ENCODE results near the gene IRS2. TPM values are rescaled to one million over a fixed set of nuclear protein-coding genes. Genes with fewer than 3 reads are reported as not detected.

Gene IRS2
- total RNA-seq, 1 donor from 2014 or later: 3.5 TPM

DNA sequence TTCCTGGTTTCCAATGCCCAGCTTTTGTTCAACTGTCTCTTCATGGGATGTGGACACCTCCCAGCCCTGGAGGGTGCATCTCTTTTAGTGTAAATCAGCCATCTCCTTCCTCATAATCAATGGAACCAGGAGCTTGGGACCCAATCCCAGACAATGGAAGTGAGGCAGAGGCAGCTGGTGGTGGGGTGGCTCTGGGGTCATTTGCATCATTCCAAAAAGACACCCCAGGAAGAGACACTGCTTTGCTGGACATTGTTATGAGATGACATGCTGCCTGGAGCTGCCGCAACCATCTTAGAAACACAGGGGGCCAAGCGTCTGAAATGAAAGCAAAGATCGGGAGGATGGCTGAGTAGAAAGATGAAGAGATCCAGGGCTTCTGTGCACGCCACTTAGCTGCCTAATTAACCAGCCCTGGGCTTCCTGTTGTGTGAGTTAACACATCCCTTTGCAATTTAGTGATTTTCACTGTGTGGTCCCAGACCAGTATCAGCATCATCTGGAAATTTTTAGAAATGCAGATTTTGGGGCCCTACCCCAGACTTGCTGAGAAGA, 36.1 kb downstream of the IRS2 start:
- Mint-ChIP-seq H3K4me3 (no peak overlapping the region), H3K27me3 (peaks cover 8% of the 10 kb centered on the region), H3K27ac (no peak overlapping the region), H3K36me3 (ENCODE audit: low read depth) (no peaks in the 10 kb centered on the region), H3K9me3 (no peaks in the 10 kb centered on the region), H3K4me1 (no peaks in the 10 kb centered on the region)
- no peak for DNase-seq
- intact Hi-C loops (cut with micrococcal nuclease): no loop called here

DNA sequence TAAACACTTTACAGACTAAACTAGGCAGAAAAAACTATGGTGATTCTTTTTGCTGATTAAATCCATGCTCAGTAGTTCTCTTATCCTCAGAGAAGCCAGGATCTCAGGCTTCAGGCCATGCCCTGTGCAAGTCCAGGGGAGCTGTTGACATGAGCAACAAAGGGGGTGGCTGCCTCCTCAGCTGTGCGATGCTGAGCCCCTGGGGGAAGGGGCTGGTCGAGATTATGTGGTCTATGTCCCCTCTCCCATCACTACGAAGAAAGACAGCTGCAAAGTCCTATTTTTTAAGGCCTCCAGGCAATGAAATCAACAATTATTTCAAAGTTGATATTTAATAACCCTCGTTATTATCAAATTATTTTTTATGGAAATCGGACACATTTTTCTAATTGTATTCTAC, 37.0 kb downstream of the IRS2 start:
- no peaks in the 10 kb centered on the region for H3K36me3 Mint-ChIP-seq (ENCODE audit: low read depth)
- H3K4me3 Mint-ChIP-seq: no peak overlapping the region
- peaks cover 8% of the 10 kb centered on the region for H3K27me3 Mint-ChIP-seq
- DNase-seq: no peak
- H3K27ac Mint-ChIP-seq: no peak overlapping the region
- H3K9me3 Mint-ChIP-seq: no peaks in the 10 kb centered on the region
- intact Hi-C loops (cut with micrococcal nuclease): no loop called here
- H3K4me1 Mint-ChIP-seq: peaks cover under 1% of the 10 kb centered on the region

DNA sequence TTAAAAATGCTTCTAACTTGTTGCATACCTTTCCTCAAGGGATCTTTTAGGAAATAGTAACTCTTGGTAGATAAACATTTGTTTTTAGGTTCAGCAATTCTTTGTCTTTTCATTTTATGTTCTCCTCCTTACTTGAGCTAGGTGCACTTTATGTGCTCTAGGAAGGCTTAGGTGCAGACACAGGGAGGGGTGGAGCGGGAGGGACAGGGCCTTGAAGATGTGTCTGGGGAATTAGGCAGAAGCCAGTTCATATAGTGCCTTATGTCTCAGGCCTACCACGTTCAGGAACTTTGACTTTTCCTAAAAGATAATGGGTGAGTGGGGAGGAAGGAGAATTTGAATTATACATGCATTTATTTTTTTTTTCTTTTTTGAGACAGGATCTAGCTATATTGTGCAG, 37.7 kb downstream of the IRS2 start:
- DNase-seq: no peak
- Mint-ChIP-seq H3K4me3 (no peak overlapping the region), H3K4me1 (peaks cover 7% of the 10 kb centered on the region), H3K9me3 (no peaks in the 10 kb centered on the region), H3K27ac (no peak overlapping the region), H3K36me3 (ENCODE audit: low read depth) (no peaks in the 10 kb centered on the region), H3K27me3 (peaks cover 8% of the 10 kb centered on the region)
- intact Hi-C loops (cut with micrococcal nuclease): no loop called here

DNA sequence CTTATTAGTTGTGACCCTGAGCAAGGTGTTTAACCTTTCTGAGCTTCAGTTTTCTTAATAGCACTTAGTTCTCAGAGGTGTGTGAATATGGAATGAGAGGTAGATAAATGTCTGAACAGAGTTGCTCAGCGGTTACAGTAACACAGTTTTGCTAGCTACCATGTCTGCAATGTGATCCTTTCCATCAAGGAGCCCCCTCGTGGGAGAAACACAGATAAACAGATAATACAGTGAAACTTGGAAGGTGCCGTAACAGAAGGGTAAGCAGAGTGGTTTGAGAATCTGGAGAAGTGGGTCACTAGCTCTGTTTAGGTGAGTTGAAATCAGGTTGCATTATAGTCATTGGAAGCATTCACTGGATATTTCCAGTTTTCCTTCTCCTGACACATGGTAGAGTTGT, 38.9 kb downstream of the IRS2 start:
- no peak overlapping the region for H3K27ac Mint-ChIP-seq
- no peak overlapping the region for H3K4me3 Mint-ChIP-seq
- H3K9me3 Mint-ChIP-seq: no peaks in the 10 kb centered on the region
- no peak for DNase-seq
- peaks cover 10% of the 10 kb centered on the region for H3K4me1 Mint-ChIP-seq
- intact Hi-C loops (cut with micrococcal nuclease): no loop called here
- H3K27me3 Mint-ChIP-seq: peaks cover 8% of the 10 kb centered on the region
- H3K36me3 Mint-ChIP-seq (ENCODE audit: low read depth): no peaks in the 10 kb centered on the region

DNA sequence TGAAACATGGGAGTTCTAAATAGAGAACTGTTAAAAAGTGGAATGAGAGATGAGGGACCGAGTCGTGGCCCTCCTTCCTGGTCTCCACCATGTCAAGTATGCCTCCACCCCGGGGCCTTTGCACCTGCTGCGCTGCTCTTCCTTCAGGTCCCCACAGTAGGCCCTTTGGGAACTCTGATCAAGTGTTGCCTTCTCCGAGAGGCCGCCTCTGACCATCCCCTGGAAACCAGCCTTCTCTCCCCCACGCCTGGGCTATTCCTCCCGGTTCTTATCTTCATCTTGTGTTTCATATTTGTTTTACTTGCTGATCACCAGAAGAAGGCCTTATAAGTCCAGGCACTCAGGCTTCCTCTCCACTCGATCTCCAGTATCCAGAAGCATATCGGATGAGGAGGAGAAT, 40.0 kb downstream of the IRS2 start:
- intact Hi-C loops (cut with micrococcal nuclease): no loop called here
- H3K4me1 Mint-ChIP-seq: peaks cover 10% of the 10 kb centered on the region
- H3K27ac Mint-ChIP-seq: no peak overlapping the region
- peaks cover 8% of the 10 kb centered on the region for H3K27me3 Mint-ChIP-seq
- no peak overlapping the region for H3K4me3 Mint-ChIP-seq
- H3K9me3 Mint-ChIP-seq: no peaks in the 10 kb centered on the region
- no peaks in the 10 kb centered on the region for H3K36me3 Mint-ChIP-seq (ENCODE audit: low read depth)
- no peak for DNase-seq

DNA sequence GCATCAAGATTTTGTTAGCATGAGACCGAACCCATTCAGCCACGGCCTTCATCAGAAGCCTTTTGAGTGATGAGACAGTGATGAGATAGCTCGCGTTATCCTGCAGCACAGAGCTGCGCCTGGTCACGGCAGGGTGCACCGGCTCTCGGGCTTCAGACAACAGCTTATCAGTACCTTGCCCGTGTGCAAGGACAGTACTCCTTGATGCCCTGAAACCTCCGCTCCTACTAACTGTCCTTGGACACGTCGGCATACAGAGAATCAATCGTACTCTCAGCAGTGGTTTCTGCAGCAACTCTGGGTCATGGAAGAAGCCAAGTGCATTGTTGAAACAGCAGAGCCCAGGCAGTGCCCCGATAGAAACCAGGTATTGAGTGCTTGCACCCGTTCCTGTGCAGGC, 40.7 kb downstream of the IRS2 start:
- no peak overlapping the region for H3K4me3 Mint-ChIP-seq
- no peaks in the 10 kb centered on the region for H3K9me3 Mint-ChIP-seq
- no peaks in the 10 kb centered on the region for H3K36me3 Mint-ChIP-seq (ENCODE audit: low read depth)
- H3K27ac Mint-ChIP-seq: no peak overlapping the region
- H3K4me1 Mint-ChIP-seq: peaks cover 10% of the 10 kb centered on the region
- intact Hi-C loops (cut with micrococcal nuclease): no loop called here
- peaks cover 8% of the 10 kb centered on the region for H3K27me3 Mint-ChIP-seq
- no peak for DNase-seq

DNA sequence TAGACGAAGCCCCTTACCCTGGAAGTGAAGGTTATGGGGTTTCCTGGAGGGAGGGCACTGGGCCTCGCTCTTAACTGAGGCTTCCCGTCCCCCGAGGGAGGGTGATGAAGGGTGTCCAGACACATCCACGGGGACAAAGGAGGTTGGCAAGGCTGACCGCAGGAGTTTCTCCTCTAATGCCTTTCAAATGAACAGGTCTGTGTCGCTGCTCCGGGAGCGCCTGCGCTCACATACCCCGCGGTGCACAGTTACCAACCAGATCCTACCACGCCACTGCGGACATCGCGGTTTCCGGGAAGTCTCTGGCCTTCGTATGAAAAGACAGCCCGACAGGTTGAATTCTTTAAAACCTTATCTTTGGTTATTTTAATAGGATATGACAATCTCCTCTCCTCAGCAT, 41.3 kb downstream of the IRS2 start:
- peaks cover 8% of the 10 kb centered on the region for H3K27me3 Mint-ChIP-seq
- H3K36me3 Mint-ChIP-seq (ENCODE audit: low read depth): no peaks in the 10 kb centered on the region
- no peak overlapping the region for H3K4me3 Mint-ChIP-seq
- intact Hi-C loops (cut with micrococcal nuclease): no loop called here
- H3K27ac Mint-ChIP-seq: no peak overlapping the region
- no peaks in the 10 kb centered on the region for H3K9me3 Mint-ChIP-seq
- peaks cover 10% of the 10 kb centered on the region for H3K4me1 Mint-ChIP-seq
- no peak for DNase-seq

DNA sequence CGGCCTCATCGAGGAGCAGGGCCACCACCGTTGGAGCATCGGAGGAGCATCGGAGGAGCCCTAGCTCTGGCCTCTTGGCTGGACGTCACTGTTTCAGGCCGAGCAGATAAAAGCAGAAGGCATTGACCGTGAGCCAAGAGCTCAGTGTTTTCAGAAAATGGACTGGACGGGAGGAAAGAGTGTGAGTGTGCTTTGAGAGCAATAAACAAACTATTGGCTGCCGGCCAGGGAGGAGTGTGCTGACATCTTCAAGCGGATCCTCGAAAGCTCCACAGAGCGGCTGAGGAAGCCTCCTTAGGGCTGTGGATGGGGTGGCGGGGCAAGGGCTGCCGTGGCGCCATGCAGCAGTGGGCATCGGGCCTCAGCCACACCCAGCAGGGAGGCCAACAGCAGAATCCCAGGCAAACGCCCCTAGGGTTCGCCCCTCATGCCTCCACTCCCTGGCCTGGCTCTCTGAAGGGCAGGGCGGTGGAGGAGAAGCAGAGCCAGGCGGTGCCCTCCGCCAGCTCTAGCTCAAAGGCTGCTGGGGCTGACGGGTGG, 41.8 kb downstream of the IRS2 start:
- no peak overlapping the region for H3K4me3 Mint-ChIP-seq
- DNase-seq: no peak
- peaks cover 10% of the 10 kb centered on the region for H3K4me1 Mint-ChIP-seq
- peaks cover 8% of the 10 kb centered on the region for H3K27me3 Mint-ChIP-seq
- H3K27ac Mint-ChIP-seq: no peak overlapping the region
- no peaks in the 10 kb centered on the region for H3K9me3 Mint-ChIP-seq
- no peaks in the 10 kb centered on the region for H3K36me3 Mint-ChIP-seq (ENCODE audit: low read depth)
- intact Hi-C loops (cut with micrococcal nuclease): no loop called here

DNA sequence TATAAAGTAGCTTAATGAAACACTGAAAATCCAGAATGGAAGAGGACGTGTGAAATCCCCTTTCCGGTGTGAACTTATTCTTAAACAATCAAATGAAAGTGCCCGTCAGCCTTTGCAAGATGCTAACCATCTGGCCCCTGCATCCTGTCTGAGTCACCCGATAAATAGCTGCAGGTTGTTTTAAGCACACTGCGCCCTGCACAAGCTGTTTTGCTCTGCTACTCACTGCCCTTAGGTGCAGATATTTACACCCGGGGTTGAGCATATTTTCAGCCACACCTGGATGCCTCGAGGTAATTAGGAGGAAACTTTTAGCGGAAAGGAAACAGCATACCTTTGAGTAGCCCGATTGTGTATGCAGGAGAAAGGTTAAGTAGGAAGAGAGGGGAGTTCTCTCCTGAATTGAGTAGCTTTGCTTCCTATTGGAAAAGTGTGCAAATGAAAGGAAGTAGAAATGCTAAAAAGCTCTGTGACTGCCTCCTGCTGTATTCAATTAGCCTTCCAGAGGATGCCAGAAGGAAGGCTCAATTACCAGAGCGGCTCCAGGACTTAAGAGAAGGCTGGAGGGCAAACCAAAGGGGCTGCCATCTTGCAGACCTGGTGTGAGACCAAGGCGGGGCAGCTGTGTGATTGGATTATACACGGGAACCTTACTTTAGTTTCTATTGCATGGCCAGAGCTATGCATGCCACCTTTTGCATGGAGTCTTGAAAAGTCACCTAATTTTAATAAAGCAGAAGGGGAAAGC, 42.5 kb downstream of the IRS2 start:
- H3K4me3 Mint-ChIP-seq: peak overlapping the region; percentile 25
- H3K27ac Mint-ChIP-seq: no peak overlapping the region
- intact Hi-C loops (cut with micrococcal nuclease): no loop called here
- H3K9me3 Mint-ChIP-seq: no peaks in the 10 kb centered on the region
- peaks cover 8% of the 10 kb centered on the region for H3K27me3 Mint-ChIP-seq
- H3K4me1 Mint-ChIP-seq: peaks cover 10% of the 10 kb centered on the region
- DNase-seq: peak; percentile 68
- no peaks in the 10 kb centered on the region for H3K36me3 Mint-ChIP-seq (ENCODE audit: low read depth)

DNA sequence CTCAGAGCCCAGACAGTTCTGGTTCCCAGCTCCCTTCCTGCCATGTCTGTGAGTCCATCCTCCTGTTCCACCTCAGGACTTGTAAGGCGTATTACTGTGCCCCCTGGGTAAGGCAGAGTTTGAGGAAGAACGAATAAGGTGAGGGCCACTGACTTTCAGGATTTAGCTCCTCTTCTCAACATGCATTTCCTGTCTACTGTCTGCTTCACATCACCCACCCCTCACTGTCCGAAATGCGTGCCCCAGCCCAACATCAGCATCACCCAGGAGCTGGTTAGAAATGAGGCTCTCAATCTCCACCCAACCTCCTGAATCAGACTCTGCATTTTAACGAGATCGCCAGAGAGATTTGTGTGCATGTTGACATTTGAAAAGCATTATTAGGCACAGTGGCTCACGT, 44.4 kb downstream of the IRS2 start:
- Mint-ChIP-seq H3K4me1 (peaks cover 12% of the 10 kb centered on the region), H3K36me3 (ENCODE audit: low read depth) (no peaks in the 10 kb centered on the region), H3K9me3 (no peaks in the 10 kb centered on the region), H3K27me3 (peaks cover 2% of the 10 kb centered on the region), H3K4me3 (no peak overlapping the region), H3K27ac (no peak overlapping the region)
- DNase-seq: no peak
- intact Hi-C loops (cut with micrococcal nuclease): no loop called here

DNA sequence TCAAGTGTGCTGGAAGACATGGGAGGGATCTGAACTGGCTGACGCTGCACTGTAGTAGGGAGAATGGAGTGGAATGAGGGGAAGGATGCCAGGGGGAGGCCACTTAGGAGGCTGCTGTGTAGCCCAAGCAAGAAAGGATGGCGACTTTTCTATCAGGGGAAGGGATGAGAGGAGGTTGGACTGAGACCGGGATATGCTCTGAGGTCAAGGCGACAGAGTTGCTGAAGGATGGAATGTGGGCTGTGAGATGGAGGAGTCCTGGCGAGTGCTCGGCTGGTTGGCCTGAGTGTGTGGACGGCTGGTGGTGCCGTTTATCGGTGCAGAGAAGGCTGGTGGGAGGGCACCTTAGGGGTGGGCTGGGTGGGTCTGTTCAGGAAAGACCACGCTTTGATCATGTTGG, 45.7 kb downstream of the IRS2 start:
- intact Hi-C loops (cut with micrococcal nuclease): no loop called here
- Mint-ChIP-seq H3K27me3 (no peaks in the 10 kb centered on the region), H3K4me3 (no peak overlapping the region), H3K27ac (no peak overlapping the region), H3K9me3 (no peaks in the 10 kb centered on the region), H3K36me3 (ENCODE audit: low read depth) (no peaks in the 10 kb centered on the region), H3K4me1 (peaks cover 12% of the 10 kb centered on the region)
- no peak for DNase-seq

DNA sequence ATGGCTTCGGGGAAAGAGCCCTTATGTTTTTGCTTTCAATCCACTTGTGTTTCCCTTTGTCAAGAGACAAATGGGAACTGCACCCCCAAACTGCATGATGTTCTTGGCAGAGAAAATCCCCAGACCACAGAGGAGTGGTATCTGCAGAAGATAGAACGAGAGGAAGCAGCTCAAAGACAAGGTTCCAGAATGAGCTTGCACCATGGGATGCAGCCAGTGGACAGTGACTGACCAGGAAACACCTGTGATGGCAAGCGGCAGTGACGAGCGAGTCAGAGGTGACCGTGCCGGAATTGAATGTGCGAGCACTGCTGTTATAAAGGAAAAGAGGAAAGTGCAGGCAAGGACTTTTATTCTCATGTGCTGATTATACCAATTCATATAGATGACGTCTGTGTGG, 46.3 kb downstream of the IRS2 start:
- Mint-ChIP-seq H3K9me3 (no peaks in the 10 kb centered on the region), H3K36me3 (ENCODE audit: low read depth) (no peaks in the 10 kb centered on the region), H3K27ac (no peak overlapping the region), H3K4me3 (no peak overlapping the region), H3K27me3 (no peaks in the 10 kb centered on the region), H3K4me1 (peaks cover 12% of the 10 kb centered on the region)
- DNase-seq: no peak
- intact Hi-C loops (cut with micrococcal nuclease): no loop called here

DNA sequence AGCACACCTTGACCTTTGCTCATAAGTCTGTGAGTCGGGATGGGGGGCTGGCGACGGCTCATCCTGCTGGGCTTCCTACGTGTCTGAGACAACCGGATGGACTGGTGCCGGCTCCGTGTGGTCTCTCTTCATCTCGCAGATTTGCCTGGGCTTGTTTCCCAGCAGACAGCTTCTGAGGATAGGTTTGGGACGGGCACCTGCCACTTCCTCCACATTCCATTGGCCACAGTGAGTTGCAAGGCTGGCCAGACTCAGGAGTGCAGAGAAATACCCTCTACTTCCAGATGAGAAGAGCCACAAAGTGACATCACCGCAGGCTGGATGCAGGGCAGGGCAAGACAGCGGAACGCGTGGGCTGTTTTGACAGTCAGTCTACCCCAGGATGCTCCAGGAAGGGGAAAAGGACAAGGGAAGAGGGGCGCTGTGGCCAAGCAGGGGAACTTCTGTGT, 48.1 kb downstream of the IRS2 start:
- Mint-ChIP-seq H3K27ac (no peak overlapping the region), H3K4me1 (peaks cover 3% of the 10 kb centered on the region), H3K27me3 (no peaks in the 10 kb centered on the region), H3K9me3 (no peaks in the 10 kb centered on the region), H3K36me3 (ENCODE audit: low read depth) (no peaks in the 10 kb centered on the region), H3K4me3 (no peak overlapping the region)
- DNase-seq: no peak
- intact Hi-C loops (cut with micrococcal nuclease): no loop called here

DNA sequence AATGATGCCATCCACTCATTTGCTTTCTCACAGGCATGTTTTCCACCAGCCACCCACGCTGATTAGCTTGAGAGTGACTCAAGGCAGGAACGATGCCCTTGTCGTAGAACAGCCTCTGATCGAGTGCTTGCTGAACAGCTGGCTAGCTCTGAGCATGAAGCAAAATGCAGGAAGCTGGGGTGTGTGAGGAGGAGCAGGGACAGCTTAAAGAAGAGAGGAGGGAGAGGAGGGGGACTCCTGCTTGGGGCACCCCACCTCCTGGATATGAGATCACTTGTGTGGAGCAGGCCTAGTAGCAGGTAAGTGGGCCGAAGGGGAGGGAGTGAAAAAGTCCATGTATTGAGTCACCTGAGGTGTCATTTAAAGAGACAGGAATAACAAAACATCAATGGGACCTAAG, 48.8 kb downstream of the IRS2 start:
- Mint-ChIP-seq H3K36me3 (ENCODE audit: low read depth) (no peaks in the 10 kb centered on the region), H3K27ac (no peak overlapping the region), H3K9me3 (no peaks in the 10 kb centered on the region), H3K4me1 (peaks cover 3% of the 10 kb centered on the region), H3K27me3 (no peaks in the 10 kb centered on the region), H3K4me3 (no peak overlapping the region)
- intact Hi-C loops (cut with micrococcal nuclease): no loop called here
- no peak for DNase-seq
